Tongue (tissue), 3 donors: ENCODE data around the gene TFB2M. TPM values are rescaled to one million over a fixed set of nuclear protein-coding genes. Genes with fewer than 3 reads are reported as not detected.

ENCODE experiments used
- DNase-seq: peaks from one replicate; pipeline ENCODE4 v3.0.0-alpha.2; 2015
- small RNA-seq: library from RNA; depleted of rRNA; stranded (forward); fragments of <200 nt; gene quantifications from one replicate; pipeline ENCODE3, GENCODE V24; 2014; ENCODE audit warnings: low replicate concordance
- total RNA-seq: library from RNA; depleted of rRNA; stranded (reverse); fragments of >200 nt; gene quantifications from one replicate; pipeline ENCODE4 v1.2.3, GENCODE V29; 2014

Gene TFB2M
- total RNA-seq, 1 donor from 2014 or later = 16.8 TPM

GRCh38 chr1:246512635-246513034 is 53.4 kb downstream of the TFB2M start:
- DNase-seq = no peak

DNA sequence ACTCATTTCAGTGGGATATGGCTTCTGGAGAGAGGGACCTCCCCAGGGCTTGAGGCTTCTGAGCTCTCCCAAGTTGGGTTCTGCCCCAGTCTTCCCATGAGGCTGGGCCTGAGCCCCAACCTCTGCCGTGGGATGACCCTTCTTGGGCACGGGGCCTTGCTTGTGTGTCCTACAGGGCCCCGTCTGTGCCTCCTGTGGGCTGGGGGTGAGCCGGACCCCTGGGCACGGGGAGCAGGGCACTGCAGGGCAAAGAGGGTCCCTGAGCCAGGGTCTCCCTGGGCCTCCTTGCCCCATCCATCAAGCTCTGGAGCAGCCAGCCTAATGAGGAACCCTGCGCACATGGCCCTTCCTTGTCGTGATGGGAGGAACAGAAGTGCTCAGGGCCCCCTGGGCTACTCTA is 53.8 kb downstream of the TFB2M start:
- no peak for DNase-seq

DNA sequence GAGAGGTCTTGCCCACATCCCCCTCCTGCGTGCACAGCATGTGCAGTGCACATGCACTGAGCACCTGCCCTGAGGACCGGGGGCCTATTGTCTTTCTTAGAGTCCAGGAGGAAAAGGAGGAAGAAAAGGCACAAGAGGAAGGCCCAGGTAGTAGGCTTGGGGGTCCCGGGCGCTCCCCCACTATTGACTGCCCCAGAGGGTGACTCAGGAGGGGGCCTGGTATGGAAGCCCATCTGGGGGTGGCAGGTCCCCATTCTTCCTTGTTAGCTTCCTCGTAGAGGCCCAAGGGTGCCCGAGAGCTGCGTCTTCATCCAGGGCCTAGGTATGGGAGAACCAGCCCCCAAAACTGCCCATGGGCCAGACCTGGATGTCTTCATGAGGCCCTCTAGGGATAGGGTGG is 54.9 kb downstream of the TFB2M start:
- DNase-seq = no peak

GRCh38 chr1:246510147-246511030 is 55.7 kb downstream of the TFB2M start:
- no peak for DNase-seq

- no peak for DNase-seq
Observed at GRCh38 chr1:246508897-246509688, 57.0 kb downstream of the TFB2M start.

DNA sequence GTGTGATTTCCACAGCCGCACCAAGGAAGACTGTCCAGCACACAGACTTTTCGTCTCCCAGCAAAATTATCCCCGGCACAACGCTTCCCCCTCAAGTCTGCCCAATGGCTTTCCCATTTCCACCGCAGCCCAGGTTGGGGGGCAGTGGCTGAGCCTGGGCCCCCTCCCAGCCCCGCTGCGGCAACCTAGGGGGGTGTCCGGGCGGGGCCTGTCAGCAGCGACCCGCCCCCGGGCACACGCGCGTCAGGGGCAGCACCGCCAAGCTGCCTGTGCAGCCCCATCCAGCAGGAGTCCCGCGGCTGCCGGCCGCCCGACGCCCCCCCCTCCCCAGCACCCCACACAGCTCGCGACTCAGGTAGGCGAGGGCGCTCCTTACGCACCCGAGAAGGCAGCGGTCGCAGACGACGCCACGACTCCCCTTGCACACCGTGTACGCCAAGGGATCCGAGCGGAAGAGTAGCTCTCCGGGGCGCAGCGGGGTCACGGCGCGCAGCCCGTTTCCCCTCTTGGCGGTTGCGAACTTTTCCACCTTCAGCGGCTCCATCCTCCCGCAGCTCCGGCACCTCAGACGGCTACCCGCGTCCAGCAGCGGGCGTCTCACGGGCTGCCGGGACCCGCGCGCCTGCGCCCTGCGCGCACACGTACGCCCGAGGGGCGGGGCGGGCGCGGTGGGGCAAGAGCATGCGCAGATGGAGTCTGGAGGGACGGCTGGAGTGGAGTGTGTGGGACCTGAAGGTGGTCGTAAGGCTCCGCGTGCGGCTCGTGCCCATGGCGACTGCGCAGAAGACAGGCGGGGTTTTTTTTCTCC is 59.2 kb downstream of the TFB2M start, which contains the start of gene SMYD3:
SMYD3 (minus strand) TSS at position 606 of the 808 bp plus-strand sequence.
- DNase-seq = peak; percentile 93

DNA sequence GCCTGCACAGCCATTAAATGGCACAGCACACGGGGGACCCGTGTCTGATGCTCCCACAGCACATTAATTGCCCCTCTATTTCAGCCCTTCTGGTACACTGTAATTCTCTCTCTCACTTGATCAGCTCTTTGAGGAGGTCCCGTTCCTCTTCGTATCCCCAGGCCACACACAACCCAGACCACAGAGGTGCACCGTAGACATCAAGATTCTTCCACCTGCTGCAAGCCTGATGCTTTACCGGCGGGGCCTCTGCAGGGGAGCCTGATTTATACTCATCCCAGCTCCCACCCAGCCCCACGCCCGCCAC is 59.7 kb downstream of the TFB2M start:
- DNase-seq = no peak

GRCh38 chr1:246503341-246503740 is 62.7 kb downstream of the TFB2M start:
- DNase-seq = peak; percentile 19

GRCh38 chr1:246497331-246497915 is 68.6 kb downstream of the TFB2M start:
- peak; percentile 86 for DNase-seq

DNA sequence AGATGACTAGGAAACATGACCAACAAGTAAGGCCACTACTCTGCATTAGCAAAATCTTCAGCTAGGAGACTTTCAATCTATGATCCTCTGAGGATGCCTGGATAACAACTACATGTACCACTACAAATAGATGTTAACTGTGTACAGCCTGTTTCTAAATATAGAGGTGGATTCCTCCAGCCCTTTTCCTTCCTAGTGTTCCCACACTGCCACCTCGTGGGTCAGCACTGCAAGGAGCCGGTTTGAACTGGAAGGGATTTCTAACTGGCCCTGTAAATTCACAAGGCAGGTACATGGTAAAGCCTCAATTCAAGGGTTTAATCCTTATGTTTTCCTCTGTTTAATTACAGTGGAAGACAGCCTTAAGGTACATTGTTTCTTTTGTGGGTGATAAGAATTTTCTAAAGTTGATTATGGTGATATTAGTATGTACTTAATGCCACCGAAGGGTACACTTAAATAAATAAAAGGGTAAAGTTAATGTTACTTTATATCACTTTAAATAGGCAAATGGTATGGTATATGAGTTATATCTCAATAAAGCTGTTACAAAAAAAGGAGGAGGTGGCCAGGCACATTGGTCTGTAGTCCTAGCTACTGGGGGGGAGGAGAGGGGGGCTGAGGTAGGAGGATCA is 73.3 kb downstream of the TFB2M start:
- DNase-seq = peak; percentile 89

GRCh38 chr1:246491551-246492053 is 74.5 kb downstream of the TFB2M start:
- DNase-seq = no peak

Small RNA genes lying within 50 kb of the gene (small RNA-seq; reads per million reads assigned to genes)
- not detected for gene AL356583.2

Other genes starting within 250 kb of the TFB2M start
- gene SMYD3, start 59.0 kb downstream of the TFB2M start, total RNA-seq = 23.5 TPM
- 27.5 TPM for gene CNST, start 195 bp upstream of the TFB2M start, total RNA-seq
- 46.8 TPM for gene SCCPDH, start 158.1 kb upstream of the TFB2M start, total RNA-seq